Stimulated activated CD8-positive, alpha-beta memory T cell treated with anti-CD3 and anti-CD28 coated beads, Interleukin-12 subunit alpha, Interleukin-12 subunit beta, amount 100 ng/mL, for 24 hours (primary cell): Measurements from ENCODE around the gene C9orf78.

Experiments
- DNase-seq: peaks from one replicate; pipeline ENCODE4 v3.0.0-alpha.2; 2020; ENCODE audit errors: extremely low read depth

The C9orf78 gene

DNA sequence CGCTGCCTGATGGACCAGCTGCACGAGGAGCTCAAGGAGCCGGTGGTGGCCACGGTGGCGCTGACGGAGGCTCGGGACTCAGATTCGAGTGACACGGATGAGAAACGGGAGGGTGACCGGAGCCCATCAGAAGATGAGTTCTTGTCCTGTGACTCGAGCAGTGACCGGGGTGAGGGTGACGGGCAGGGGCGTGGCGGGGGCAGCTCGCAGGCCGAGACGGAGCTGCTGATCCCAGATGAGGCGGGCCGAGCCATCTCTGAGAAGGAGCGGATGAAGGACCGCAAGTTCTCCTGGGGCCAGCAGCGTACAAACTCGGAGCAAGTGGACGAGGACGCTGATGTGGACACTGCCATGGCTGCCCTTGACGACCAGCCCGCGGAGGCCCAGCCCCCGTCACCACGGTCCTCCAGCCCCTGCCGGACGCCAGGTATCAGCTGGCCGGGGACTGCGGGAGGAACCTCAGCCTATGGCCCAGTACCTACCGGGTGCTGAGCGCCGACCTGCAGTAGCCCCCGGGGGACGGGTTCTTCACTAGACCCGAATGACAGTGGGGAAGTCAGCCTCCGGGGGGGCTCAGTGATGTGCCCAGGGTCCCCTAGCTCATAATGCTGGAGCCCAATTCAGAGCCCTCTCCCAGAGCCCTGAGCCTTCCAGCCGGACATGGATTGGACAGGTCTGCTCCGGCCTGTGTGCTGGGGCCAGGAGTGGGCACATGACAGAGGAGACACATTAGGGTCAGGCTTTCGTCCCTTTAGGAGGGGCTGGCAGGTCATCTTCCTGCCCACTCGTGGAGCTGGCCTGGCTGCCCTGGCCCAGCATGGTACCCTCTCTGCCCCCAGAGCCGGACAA is 33.2 kb upstream of the C9orf78 start:
- no peak for DNase-seq

DNA sequence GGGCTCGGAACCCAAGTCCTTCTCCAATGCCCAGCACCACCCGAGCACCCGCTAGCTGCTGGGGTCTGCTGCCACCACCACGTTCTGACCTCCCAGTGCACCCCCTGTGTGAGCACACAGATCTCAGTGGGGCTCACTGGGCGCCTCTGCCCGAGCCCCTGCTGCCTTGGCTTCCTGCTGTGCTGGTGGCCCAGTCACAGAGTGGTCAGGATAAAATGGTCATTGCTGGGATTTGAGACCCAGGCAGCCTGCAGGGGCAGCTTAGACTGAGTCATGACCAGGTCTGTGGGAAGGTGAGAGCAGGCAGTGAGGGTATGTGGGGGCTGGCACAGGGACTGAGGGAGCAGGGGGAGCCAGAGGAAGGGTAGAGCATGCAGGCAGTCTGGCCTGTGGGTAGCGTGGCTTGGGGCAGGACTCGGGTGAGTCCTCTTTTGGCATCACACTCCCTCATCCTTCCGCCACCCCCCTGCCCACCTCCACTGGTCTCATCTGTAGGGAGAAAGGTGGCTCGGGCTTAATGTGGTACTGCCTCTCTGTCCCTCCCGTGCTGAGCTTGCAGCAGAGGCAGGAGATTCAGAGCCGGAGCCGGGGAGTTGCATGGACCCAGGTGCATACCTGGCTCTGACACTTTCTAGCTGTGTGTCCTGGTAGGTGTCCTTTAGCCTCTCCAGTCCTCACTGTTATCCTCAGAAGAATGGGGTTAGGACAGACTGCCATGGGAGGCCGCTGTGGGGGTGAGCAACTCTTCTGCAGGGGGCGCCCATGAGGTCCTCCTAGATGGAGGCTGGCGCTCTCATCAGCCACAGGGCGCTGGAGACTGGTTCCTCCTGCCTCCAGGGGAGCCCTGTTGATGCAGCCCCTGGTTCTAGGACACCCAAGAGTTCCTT is 32.3 kb upstream of the C9orf78 start:
- DNase-seq = no peak

DNA sequence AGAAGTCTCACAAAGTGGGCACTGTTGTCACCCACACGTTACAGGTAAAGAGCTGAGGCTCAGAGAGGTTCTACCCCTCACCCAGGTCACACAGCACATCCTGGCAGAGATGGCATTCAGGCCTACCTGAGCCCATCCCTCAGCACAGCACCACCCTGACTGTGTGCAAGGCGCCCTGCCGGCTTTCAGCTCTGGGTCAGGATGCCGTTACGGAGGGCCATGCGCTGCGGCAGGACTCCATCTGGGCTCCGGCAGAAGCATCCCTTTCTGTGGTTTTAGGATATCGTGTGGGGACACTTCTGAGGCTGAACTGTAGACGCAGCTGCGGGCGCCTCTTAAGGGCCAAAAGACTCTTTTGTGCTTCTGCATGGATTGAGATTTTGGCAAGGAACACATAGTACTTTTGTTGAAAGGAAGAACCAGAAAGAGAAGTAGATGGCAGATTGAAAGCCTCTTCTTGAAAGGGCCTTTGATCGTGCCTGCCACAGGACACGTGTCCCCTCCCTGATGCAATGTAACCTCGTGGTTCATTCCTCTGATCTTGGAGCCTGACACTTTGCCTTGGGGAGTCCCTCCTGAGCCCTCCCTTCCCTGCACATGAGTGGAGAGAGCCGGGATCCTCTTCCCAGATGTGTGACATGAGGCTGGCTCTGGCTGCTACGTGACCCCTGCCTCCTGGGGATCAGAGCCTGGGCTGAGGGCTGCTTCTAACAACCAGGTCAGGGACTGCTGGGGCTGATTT is 31.5 kb upstream of the C9orf78 start:
- DNase-seq = no peak

- DNase-seq = no peak
These were observed 30.7 kb upstream of the C9orf78 start for GRCh38 chr9:129865668-129866320.

DNA sequence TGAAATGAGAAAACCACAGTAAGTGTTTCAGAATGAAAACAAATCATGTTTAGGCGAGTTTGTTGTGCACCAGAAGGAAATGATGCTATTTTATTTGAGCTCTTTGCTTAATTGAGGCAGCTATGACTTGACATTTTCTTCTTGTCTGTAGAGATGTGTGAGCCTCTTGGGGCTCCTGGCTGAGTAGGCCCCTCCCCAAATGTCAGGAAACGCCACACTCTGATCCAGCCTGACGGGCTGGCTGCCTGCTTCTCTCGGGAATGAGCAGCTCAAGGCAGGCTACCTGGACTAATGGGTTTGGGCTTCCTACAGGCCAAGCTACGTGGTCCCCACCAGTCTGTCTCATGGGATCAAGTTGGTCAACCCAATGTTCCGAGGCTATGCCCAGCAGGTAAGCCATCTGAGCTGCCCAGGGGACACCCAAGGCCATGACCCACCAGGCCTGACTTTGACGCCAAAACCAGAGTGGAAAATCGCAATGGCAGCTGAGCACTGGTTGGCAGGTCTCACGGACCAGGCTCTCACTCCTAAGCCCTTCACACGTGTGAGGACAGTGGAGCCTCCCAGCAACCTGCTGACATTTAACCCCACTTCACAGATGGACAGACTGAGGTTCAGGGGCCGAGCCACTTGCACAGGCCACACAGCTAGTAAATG is 30.0 kb upstream of the C9orf78 start:
- no peak for DNase-seq

GRCh38 chr9:129863059-129863690 is 28.1 kb upstream of the C9orf78 start:
- peak; percentile 56 for DNase-seq

DNA sequence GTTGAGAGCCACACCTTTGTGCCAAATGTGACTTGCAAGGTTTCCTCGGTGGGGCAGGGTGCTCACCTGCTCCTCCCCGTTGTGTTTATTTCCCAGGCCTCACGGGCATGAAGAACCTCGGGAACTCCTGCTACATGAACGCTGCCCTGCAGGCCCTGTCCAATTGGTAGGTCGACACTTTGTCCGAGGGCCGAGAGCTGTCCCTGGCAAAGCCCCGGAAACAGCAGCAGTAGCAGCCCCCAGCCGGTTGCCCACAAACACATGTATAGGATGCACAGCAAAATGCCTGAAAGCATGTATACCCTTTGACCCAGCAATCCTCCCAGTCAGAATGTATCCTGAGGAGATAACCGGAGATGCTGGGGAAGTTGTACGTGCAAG is 26.4 kb upstream of the C9orf78 start:
- DNase-seq = no peak

DNA sequence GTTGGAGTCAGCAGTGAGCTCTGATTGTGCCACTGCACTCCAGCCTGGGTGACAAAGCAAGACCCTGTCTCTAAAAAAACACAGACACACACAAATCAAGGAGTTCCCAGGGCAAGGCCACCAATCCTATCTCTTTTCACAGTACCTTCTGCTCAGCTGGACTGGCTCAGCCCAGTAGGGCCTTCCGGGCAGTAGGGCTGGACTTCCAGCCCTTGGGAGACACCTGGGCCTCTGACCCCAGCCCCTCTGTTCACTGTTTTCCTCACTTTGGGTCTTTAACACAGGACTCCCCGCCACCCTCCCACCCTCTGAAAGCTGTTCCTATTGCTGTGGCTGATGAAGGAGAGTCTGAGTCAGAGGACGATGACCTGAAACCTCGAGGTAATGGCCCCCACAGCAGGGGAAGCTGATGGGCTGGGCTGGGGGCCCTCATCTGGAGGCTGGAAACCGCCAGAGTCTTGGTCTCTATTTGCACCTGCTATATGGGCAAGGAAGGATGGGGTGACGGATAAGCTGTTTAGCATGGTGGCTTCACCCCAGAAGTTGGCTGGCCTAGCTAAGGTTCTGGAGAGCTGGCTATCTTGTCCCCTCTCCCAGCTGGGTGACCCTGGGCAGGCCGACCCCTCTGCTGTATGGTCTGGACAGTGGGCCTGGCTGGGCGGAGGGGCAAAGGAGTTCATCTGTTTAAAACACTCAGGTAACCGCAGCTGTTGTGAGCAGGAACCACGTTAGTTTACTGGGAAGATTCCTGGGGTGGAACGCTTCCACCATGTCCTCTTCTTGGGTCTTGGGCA is 25.8 kb upstream of the C9orf78 start:
- DNase-seq = no peak

DNA sequence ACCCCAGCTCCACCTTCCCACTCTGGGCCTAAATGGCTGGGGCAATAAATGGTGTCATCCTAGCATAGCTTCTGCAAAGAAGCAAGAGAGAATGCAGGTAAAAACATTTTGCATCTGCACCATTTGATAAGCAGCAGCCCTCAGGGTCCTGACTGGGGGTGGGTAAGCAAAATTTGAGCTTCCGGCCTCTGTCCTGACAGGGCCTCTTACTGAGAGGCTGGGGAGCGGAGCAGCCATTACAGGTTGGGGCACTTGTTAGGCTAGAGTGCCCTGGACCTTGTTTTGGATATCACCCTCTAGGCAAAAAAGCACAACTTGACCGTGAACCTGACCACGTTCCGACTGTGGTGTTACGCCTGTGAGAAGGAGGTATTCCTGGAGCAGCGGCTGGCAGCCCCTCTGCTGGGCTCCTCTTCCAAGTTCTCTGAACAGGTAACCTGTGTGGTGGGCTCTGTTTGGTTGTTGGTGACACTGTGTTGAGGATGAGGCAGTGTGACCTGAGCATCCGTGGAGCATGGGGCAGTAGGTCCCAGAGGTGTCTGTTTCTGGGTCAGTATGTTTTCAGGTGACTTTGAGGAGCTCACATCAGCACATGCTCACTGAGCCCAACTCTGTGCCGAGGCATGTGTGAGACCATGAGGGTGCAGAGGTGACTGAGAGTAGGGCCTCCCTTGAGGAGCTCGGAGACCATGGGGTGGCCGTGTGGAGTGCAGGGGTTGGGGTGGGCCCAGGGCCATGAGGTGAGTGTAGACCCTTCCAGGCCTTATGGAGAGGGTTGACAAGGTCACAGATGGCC is 23.3 kb upstream of the C9orf78 start:
- no peak for DNase-seq

GRCh38 chr9:129857207-129857606 is 22.1 kb upstream of the C9orf78 start:
- DNase-seq = no peak

DNA sequence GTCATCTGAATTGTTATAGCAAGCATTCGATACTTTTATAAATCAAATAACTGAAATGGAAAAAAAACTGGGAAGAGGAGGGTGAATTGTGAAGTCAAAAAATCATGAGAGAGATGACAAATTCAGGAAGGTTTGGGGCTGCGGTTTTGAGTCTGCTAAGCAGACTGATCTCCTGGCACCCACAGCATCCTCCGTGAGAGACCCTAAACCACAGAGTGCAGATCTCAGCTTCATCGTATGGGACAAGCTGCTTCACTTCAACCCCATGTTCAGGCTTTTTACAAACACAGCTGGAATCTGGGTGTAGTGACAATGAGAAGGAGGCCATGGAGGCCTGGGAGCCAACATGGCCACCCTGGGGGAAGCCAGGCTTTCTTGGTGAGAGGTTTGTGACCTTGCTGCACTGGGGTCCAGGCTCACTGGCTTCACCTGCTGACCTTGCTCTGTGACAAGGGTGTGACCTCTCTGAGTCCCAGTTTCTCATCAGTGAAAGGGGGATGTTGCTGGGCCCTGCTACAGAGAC is 19.6 kb upstream of the C9orf78 start:
- DNase-seq = no peak

DNA sequence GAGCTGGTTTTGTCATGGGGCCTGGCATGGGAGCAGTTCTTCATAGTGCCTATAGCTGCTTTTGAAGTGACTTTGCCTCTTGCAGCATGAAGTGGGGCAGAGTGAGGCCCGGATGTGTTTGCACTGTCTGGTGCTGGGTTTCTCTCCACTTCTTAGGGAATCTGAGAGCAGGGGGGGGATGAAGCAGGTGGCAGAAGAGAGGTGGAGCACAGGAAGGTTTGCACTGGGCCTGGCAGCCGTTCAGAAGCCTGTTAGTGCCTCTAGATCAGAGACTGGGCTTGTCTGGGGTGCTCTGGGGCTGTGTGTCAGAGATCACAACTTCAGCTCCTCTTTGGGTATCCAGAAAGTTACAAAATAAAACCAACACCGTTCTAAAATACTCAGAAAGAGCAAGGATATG is 18.5 kb upstream of the C9orf78 start:
- no peak for DNase-seq

- no peak for DNase-seq
These were observed 17.5 kb upstream of the C9orf78 start for GRCh38 chr9:129852579-129852978.

GRCh38 chr9:129851821-129852220 is 16.7 kb upstream of the C9orf78 start:
- no peak for DNase-seq

DNA sequence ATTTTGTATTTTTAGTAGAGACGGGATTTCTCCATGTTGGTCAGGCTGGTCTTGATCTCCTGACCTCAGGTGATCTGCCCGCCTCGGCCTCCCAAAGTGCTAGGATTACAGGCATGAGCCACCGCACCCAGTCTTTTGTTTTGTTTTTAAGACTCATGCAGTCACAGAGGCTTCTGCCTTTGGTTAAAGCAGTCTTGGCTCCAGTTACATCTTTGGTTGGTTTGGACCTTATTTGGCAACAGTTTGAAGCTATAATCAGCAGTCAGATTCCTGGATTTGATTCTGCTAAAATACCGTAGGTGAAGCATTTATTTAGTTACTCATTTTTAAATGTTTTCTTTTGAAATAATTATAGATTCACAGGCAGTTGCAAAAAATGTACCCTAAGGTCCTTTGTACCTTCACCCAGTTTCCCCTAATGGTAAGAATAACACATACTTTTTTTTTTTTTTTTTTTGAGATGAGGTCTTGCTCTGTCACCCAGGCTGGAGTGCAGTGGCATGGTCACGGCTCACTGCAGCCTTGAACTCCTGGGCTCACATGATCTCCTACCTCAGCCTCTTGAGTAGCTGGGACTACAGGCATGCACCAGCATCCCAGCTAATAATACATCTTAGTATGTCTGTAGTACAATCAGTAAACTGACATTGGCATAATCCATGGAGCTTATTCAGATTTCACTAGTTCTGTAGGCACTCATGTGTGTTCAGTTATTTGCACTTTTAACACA is 15.9 kb upstream of the C9orf78 start:
- no peak for DNase-seq

DNA sequence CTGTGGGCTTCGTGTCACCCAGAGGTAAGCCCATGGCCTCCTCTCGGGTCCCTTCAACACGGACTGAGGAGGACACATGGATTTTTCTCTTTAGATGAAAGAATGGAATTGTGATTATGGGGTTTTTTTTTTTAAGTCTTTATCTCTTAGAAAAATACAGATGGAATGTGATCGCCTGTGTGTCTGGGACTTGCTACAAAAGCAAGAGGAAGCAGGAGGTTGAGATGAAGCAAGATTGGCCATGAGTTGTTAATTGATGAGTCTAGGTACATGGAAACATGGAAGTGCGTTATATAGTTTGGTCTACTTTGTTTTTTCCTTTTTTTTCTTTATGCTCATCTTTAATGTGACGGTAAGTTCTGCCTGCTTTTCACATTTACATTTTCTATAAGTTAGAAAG is 14.8 kb upstream of the C9orf78 start:
- DNase-seq = no peak

GRCh38 chr9:129848712-129849441 is 13.8 kb upstream of the C9orf78 start:
- no peak for DNase-seq
